ENCODE results near the gene TRAPPC6A. TPM values are rescaled to one million over a fixed set of nuclear protein-coding genes. Genes with fewer than 3 reads are reported as not detected.

TRAPPC6A gene
- total and polyA plus RNA-seq, 3 donors from 2014 or later: 37.0 to 42.8 (median 38.7) TPM

DNA sequence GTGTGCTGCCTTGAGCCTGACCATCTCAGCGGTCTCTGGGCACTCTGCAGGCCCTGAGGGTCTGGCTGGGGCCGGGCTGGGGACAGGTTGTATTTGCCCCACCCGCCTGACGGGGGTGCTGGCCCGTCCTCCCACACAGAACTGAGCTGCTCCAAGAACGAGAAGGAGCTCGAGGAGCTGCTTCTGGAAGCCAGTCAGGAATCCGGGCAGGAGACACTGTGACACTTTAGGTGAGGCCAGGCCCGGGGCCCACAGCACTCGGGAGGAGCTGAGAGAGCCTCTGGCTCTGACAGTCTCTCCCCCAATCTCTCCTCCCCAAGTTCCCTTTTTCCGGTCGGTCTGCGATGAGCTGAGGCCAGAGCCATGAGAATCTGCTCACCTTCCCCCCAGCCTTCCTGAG is 31.8 kb downstream of the TRAPPC6A start:
- Histone ChIP-seq H3K9me3 (no peaks in the 10 kb centered on the region), H3K4me1 (peaks cover 7% of the 10 kb centered on the region), H3K36me3 (ENCODE audit: low read depth, missing control alignments) (no peaks in the 10 kb centered on the region), H3K27me3 (no peaks in the 10 kb centered on the region), H3K27ac (no peak overlapping the region), H3K4me3 (no peak overlapping the region)
- no peak for TF ChIP-seq POLR2A (IDR thresholded peaks at IDR 0.05)
- TF ChIP-seq, protein P1, sequence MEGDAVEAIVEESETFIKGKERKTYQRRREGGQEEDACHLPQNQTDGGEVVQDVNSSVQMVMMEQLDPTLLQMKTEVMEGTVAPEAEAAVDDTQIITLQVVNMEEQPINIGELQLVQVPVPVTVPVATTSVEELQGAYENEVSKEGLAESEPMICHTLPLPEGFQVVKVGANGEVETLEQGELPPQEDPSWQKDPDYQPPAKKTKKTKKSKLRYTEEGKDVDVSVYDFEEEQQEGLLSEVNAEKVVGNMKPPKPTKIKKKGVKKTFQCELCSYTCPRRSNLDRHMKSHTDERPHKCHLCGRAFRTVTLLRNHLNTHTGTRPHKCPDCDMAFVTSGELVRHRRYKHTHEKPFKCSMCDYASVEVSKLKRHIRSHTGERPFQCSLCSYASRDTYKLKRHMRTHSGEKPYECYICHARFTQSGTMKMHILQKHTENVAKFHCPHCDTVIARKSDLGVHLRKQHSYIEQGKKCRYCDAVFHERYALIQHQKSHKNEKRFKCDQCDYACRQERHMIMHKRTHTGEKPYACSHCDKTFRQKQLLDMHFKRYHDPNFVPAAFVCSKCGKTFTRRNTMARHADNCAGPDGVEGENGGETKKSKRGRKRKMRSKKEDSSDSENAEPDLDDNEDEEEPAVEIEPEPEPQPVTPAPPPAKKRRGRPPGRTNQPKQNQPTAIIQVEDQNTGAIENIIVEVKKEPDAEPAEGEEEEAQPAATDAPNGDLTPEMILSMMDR (IDR thresholded peaks at IDR 0.05): no peak
- WGBS, 2 donors: 60 to 80% methylated on average over 1 to 10 of the region's 13 CpGs
- DNase-seq: peak; percentile 25
- intact Hi-C loops (cut with DNase I; ENCODE audit: low total_unique reads): no loop called here

DNA sequence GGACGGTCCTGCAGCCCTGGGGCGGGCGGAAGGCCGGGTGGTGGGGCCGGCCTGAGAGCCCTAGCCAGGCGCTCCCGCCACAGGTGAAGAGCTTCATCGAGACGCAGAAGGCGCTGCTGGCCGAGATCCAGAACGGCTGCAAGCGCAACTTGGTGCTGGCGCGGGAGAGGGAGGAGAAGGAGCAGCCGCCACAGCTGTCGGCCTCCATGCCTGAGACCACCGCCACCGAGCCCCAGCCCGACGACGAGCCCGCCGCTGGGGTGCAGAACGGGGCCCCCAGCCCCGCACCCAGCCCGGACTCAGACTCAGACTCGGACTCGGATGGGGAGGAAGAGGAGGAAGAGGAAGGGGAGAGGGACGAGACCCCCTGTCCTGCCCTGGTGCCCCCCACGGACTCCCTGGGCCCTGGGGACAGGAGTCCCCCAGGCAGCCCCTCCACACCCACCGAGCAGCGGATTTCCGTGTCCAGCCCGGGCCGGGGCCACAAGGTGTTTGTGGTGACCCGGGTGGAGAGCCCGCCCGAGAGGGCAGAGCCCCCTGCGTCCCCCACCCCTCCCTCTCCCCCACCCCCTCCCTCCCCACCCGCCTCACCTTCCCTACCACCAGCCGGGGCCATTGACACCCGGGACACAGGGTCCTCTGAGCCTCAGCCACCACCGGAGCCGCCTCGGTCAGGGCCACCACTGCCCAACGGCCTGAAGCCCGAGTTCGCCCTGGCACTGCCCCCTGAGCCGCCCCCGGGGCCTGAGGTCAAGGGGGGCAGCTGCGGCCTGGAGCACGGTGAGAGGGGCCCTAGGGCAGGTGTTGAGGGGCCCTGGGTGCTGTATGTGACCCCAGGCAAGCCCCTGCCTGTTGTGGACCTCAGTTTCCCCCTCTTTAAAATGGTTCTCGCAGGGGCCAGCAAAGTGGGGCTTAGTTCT is 32.5 kb downstream of the TRAPPC6A start:
- WGBS, 2 donors: 51 to 92% methylated on average over 14 to 33 of the region's 54 CpGs
- TF ChIP-seq POLR2A (IDR thresholded peaks at IDR 0.05): no peak
- TF ChIP-seq, protein P1 (IDR thresholded peaks at IDR 0.05): no peak
- H3K27me3 ChIP-seq: no peaks in the 10 kb centered on the region
- no peaks in the 10 kb centered on the region for H3K9me3 ChIP-seq
- no peaks in the 10 kb centered on the region for H3K36me3 ChIP-seq (ENCODE audit: low read depth, missing control alignments)
- H3K4me1 ChIP-seq: peaks cover 7% of the 10 kb centered on the region
- DNase-seq: no peak
- no peak overlapping the region for H3K4me3 ChIP-seq
- intact Hi-C loops (cut with DNase I; ENCODE audit: low total_unique reads): no loop called here
- no peak overlapping the region for H3K27ac ChIP-seq

DNA sequence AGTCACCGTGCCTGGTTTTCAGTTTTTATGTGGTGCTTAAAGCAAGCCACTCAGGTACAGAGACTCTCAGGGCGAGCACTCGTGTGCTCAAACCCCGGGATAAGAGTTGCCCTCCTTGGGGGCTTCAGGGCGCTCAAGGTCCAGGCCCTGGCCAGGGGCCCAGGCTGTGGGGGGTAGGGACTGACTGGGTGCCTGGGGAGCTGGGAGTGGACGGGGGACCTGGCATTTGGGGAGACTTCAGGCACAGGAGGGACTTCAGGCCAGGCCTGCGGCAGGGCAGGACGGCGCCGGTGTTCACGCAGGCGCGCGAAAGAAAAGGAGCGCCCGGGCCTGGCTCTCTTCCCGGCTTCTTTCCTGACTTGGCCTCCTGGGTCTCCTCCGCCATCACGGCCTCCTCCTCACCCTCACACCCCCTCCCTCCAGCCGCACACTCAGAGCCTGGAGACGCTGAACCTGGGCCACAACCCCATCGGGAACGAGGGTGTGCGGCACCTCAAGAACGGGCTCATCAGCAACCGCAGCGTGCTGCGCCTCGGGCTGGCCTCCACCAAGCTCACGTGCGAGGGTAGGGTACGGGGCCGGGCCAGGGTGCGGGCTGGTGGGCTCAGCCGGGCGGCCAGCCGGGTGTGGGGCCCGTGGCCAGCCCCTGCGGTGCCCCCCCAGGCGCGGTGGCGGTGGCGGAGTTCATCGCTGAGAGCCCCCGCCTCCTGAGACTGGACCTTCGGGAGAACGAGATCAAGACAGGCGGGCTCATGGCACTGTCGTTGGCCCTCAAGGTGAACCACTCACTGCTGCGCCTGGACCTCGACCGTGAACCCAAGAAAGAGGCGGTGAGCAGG is 33.4 kb downstream of the TRAPPC6A start:
- WGBS, 2 donors: 64 to 78% methylated on average over 29 to 40 of the region's 53 CpGs

DNA sequence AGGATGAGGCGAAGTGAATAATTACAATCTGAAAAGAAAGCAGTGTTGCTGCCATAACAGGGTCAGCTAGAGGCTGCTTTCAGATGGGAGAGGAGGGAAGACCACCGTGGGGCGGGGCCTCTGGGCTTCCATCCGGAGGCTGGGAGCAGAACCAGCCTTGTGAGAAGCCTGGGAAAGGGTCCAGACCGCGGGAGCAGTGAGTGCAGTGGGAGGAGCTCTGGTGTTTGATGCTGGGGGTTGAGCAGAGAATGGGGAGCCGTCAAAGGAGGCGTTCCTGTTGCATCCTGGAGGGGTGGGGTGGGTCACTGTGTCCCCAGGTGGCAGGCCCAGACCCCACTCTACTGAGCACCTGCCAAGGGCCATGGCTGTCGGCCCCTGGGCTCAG is 35.3 kb downstream of the TRAPPC6A start:
- intact Hi-C loops (cut with DNase I; ENCODE audit: low total_unique reads): no loop called here
- no peak for DNase-seq
- TF ChIP-seq POLR2A (IDR thresholded peaks at IDR 0.05): no peak
- TF ChIP-seq, protein P1 (IDR thresholded peaks at IDR 0.05): no peak
- H3K9me3 ChIP-seq: no peaks in the 10 kb centered on the region
- H3K4me3 ChIP-seq: no peak overlapping the region
- H3K27ac ChIP-seq: no peak overlapping the region
- H3K4me1 ChIP-seq: peaks cover 7% of the 10 kb centered on the region
- WGBS, 2 donors: 76 to 80% methylated on average over 9 of the region's 9 CpGs
- H3K27me3 ChIP-seq: no peaks in the 10 kb centered on the region
- no peaks in the 10 kb centered on the region for H3K36me3 ChIP-seq (ENCODE audit: low read depth, missing control alignments)

More for the DNA sequence above, 33.4 kb downstream of the TRAPPC6A start:
- Histone ChIP-seq H3K27me3 (no peaks in the 10 kb centered on the region), H3K4me3 (peak overlapping the region in 1 of 2 donors; percentile 13), H3K27ac (no peak overlapping the region), H3K4me1 (peaks cover 7% of the 10 kb centered on the region), H3K9me3 (no peaks in the 10 kb centered on the region), H3K36me3 (ENCODE audit: low read depth, missing control alignments) (no peaks in the 10 kb centered on the region)
- intact Hi-C loops (cut with DNase I; ENCODE audit: low total_unique reads): no loop called here
- DNase-seq: no peak
- TF ChIP-seq, protein P1 (IDR thresholded peaks at IDR 0.05): no peak
- no peak for TF ChIP-seq POLR2A (IDR thresholded peaks at IDR 0.05)
